B cell (primary cell): ENCODE data around the gene CITED4. TPM values are rescaled to one million over a fixed set of nuclear protein-coding genes. Genes with fewer than 3 reads are reported as not detected.

ENCODE experiments used
- ATAC-seq: fragments of 200-7000 bp; cut with Tn5 transposase; one replicate; pipeline ENCODE4 v1.10.0; 2021; ENCODE audit warnings: low read depth, mild to moderate bottlenecking, moderate number of reproducible peaks, moderate library complexity
- CTCF ChIA-PET: fragments of 350-600 bp; sonication (Branson Sonifier 250); formaldehyde crosslinking; loops from one replicate; lab custom pipeline; 2021; ENCODE audit warnings: antibody characterized with exemption, inconsistent platforms; lab: Charles Lee
- POLR2A ChIA-PET: fragments of 350-600 bp; sonication (Branson Sonifier 250); formaldehyde crosslinking; loops from one replicate; lab custom pipeline; 2021; ENCODE audit warnings: antibody characterized with exemption; lab: Charles Lee
- DNase-seq: peaks from one replicate; pipeline ENCODE4 v3.0.0; 2013
- H2AFZ ChIP-seq: 2 replicates; pipeline ENCODE4 v1.6.1; 2012; ENCODE audit warnings: mild to moderate bottlenecking, low read depth, low read length; ENCODE audit not compliant: insufficient read depth, poor library complexity, severe bottlenecking
- H3K27ac ChIP-seq, 2 donors: 1 replicate in 1 of 2; 2 replicates in 1 of 2; pipeline ENCODE4 v1.5.1; 2012 to 2013; ENCODE audit warnings: low read length in 2 of 2, mild to moderate bottlenecking in 2 of 2, moderate library complexity in 1 of 2
- H3K27me3 ChIP-seq, 4 experiments: fragments of 200-600 bp in 1 of 4; sonication (generic) in 1 of 4; replicated peaks in 1 of 4; 1 replicate in 2 of 4; 2 replicates in 2 of 4; pipeline versions ENCODE4 v1.6.1 to v1.7.0; 2013 to 2016; ENCODE audit warnings: low read length in 3 of 4, mild to moderate bottlenecking in 2 of 4, mixed read lengths in 1 of 4, moderate library complexity in 1 of 4; ENCODE audit not compliant: insufficient read depth in 4 of 4, control insufficient read depth in 3 of 4; ENCODE audit errors: control extremely low read depth in 1 of 4
- H3K36me3 ChIP-seq, 2 experiments: replicated peaks in 1 of 2; 1 replicate in 1 of 2; 2 replicates in 1 of 2; pipeline versions ENCODE4 v1.6.1 to v1.7.1; 2013; ENCODE audit warnings: low read length in 1 of 2; ENCODE audit not compliant: insufficient read depth in 2 of 2, control insufficient read depth in 1 of 2; ENCODE audit errors: control extremely low read depth in 1 of 2, extremely low read depth in 1 of 2
- H3K4me1 ChIP-seq, 2 donors: fragments of 200-600 bp in 1 of 2; sonication (generic) in 1 of 2; 1 replicate in 1 of 2; 2 replicates in 1 of 2; pipeline versions ENCODE4 v1.5.1 to v1.6.1; 2013 to 2017; ENCODE audit warnings: low read length in 2 of 2; ENCODE audit not compliant: control insufficient read depth in 2 of 2, insufficient read depth in 2 of 2
- H3K4me2 ChIP-seq: replicated peaks from 2 replicates; pipeline ENCODE3; 2012; ENCODE audit warnings: mild to moderate bottlenecking, low read depth, low read length; ENCODE audit not compliant: poor library complexity, severe bottlenecking
- H3K4me3 ChIP-seq, 5 experiments: fragments of 200-600 bp in 1 of 5; sonication (generic) in 1 of 5; 1 replicate in 3 of 5; 2 replicates in 2 of 5; pipeline versions ENCODE4 v1.5.1 to v1.7.0; 2011 to 2016; ENCODE audit warnings: low read length in 4 of 5, mild to moderate bottlenecking in 4 of 5, low read depth in 2 of 5, control low read depth in 1 of 5, moderate library complexity in 1 of 5; ENCODE audit not compliant: insufficient read depth in 1 of 5; ENCODE audit errors: control extremely low read depth in 1 of 5, extremely low read depth in 1 of 5
- H3K79me2 ChIP-seq: fragments of 200-600 bp; sonication (generic); one replicate; pipeline ENCODE4 v1.6.0; 2016; ENCODE audit warnings: low read length; ENCODE audit not compliant: control insufficient read depth, insufficient read depth
- H3K9ac ChIP-seq: fragments of 200-600 bp; sonication (generic); 2 replicates; pipeline ENCODE4 v1.6.1; 2017; ENCODE audit warnings: mild to moderate bottlenecking, low read length, moderate library complexity
- H3K9me3 ChIP-seq, 3 donors: one replicate each; pipeline versions ENCODE4 v1.6.1 to v1.7.1; 2013; ENCODE audit warnings: low read length in 2 of 3; ENCODE audit not compliant: control insufficient read depth in 2 of 3, insufficient read depth in 1 of 3; ENCODE audit errors: control extremely low read depth in 1 of 3
- H4K20me1 ChIP-seq: 2 replicates; pipeline ENCODE4 v1.6.0; 2012; ENCODE audit warnings: mild to moderate bottlenecking, low read length; ENCODE audit not compliant: insufficient read depth, control insufficient read depth, poor library complexity, severe bottlenecking
- H3K27ac Mint-ChIP-seq: one replicate; pipeline ENCODE4 v1.8.0; 2021; ENCODE audit warnings: mixed read lengths
- H3K27me3 Mint-ChIP-seq: one replicate; pipeline ENCODE4 v1.8.0; 2021; ENCODE audit warnings: mixed read lengths
- H3K4me1 Mint-ChIP-seq: one replicate; pipeline ENCODE4 v1.8.0; 2021; ENCODE audit warnings: mixed read lengths
- H3K4me3 Mint-ChIP-seq: one replicate; pipeline ENCODE4 v1.8.0; 2021; ENCODE audit warnings: mixed read lengths
- H3K9me3 Mint-ChIP-seq: one replicate; pipeline ENCODE4 v1.8.0; 2022; ENCODE audit warnings: mixed read lengths; ENCODE audit not compliant: insufficient read depth
- EZH2 ChIP-seq: IDR thresholded peaks from 2 replicates; pipeline ENCODE4 v1.6.1; 2012; ENCODE audit warnings: borderline replicate concordance, low read depth, mild to moderate bottlenecking, moderate library complexity, low read length; ENCODE audit not compliant: insufficient read depth, poor library complexity, severe bottlenecking
- WGBS: methylation state at CpG from one replicate; pipeline ENCODE4 v1.1.5; 2013; ENCODE audit warnings: missing lambda C conversion rate; ENCODE audit not compliant: insufficient coverage; 5-methylcytosine and 5-hydroxymethylcytosine counted together
- intact Hi-C: fragments of 100-400 bp; cut with micrococcal nuclease; formaldehyde crosslinking; loops from one replicate; pipeline ENCODE4 v1.10.0; 2022
- polyA plus RNA-seq: library from polyadenylated mRNA; depleted of rRNA; stranded (reverse); fragments of >200 nt; gene quantifications from 2 replicates; pipeline ENCODE4 v1.2.3, GENCODE V29; 2012
- total RNA-seq, 2 donors: library from RNA; stranded (reverse); fragments of 120-200 nt in 1 of 2; gene quantifications; 1 replicate in 1 of 2; 2 replicates in 1 of 2; pipeline versions ENCODE4 v1.2.3 to v1.2.4, GENCODE V29; 2013 to 2022
- TF ChIP-seq, protein P1 (sequence below): fragments of 200-600 bp; IDR thresholded peaks from one replicate; pipeline ENCODE4 v1.8.0; 2022; ENCODE audit warnings: antibody characterized with exemption, mild to moderate bottlenecking

CITED4 gene
- total and polyA plus RNA-seq, 2 donors (not counting 1 experiment from before 2014, with no cell fraction given), result 3.2 to 5.6 TPM

DNA sequence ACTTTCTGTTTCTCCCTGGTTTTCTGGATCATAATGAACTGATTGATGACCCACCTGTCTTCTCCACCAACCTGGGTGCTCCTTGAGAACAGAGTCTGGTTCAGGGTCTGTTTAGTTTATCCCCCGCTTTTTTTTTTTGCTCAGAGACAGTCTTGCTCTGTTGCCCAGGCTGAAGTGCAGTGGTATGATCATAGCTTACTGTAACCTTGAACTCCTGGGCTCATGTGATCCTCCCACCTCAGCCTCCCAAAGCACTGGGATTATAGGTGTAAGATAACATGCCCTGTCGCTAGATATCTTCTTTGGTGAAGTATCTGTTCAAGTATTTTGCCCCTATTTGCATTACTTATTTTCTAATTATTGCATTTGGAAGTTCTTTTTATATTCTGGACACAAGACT, 30.2 kb upstream of the CITED4 start:
- no peak overlapping the region for H3K4me3 Mint-ChIP-seq
- no peak for DNase-seq
- no peaks in the 10 kb centered on the region for H3K79me2 ChIP-seq

DNA sequence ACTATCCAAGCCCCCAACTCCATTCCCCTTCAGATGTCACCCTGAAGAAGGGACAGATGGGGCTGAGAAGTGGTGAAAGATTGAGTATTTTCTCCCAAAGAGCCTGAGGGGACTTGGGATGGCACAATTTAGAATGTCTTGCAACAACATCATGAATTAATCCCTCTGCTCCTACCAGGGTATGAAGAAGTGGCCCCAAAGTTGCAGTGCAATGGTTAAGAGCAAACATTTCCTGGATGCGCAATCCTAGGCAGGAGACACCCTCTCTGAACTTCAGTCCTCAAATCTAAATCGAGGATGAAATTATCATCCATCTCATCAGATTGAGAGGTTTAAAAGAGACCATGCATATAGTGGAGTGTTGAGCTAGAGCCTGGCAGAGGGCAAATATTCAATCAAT, 28.6 kb upstream of the CITED4 start:
- Histone ChIP-seq H3K4me1 (no peaks in the 10 kb centered on the region), H3K79me2 (no peaks in the 10 kb centered on the region), H2AFZ (no peak overlapping the region), H3K36me3 (no peaks in the 10 kb centered on the region), H3K27me3 (peaks cover 0 to 5% (median 0%) of the 10 kb centered on the region in 4 experiments), H3K9ac (no peak overlapping the region), H4K20me1 (no peaks in the 10 kb centered on the region), H3K9me3 (peaks cover 0 to 15% (median 9%) of the 10 kb centered on the region in 3 donors), H3K27ac (no peak overlapping the region), H3K4me2 (no peak overlapping the region), H3K4me3 (no peak overlapping the region)
- TF ChIP-seq, protein P1, sequence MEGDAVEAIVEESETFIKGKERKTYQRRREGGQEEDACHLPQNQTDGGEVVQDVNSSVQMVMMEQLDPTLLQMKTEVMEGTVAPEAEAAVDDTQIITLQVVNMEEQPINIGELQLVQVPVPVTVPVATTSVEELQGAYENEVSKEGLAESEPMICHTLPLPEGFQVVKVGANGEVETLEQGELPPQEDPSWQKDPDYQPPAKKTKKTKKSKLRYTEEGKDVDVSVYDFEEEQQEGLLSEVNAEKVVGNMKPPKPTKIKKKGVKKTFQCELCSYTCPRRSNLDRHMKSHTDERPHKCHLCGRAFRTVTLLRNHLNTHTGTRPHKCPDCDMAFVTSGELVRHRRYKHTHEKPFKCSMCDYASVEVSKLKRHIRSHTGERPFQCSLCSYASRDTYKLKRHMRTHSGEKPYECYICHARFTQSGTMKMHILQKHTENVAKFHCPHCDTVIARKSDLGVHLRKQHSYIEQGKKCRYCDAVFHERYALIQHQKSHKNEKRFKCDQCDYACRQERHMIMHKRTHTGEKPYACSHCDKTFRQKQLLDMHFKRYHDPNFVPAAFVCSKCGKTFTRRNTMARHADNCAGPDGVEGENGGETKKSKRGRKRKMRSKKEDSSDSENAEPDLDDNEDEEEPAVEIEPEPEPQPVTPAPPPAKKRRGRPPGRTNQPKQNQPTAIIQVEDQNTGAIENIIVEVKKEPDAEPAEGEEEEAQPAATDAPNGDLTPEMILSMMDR, result no peak
- TF ChIP-seq EZH2, result no peak
- DNase-seq (no peak), ATAC-seq (no peak)
- H3K4me3 Mint-ChIP-seq, result no peak overlapping the region
- peaks cover 35% of the 10 kb centered on the region for H3K27me3 Mint-ChIP-seq
- intact Hi-C loops, result no loop called here
- ChIA-PET CTCF (no interaction called here), POLR2A (no interaction called here)
- H3K4me1 Mint-ChIP-seq, result no peaks in the 10 kb centered on the region
- H3K27ac Mint-ChIP-seq, result no peak overlapping the region
- 100% methylated on average over 1 of the region's 2 CpGs for WGBS
- H3K9me3 Mint-ChIP-seq, result peaks cover 11% of the 10 kb centered on the region

More for the DNA sequence above, 30.2 kb upstream of the CITED4 start:
- Mint-ChIP-seq H3K27ac (no peak overlapping the region), H3K4me1 (no peaks in the 10 kb centered on the region), H3K9me3 (peaks cover 11% of the 10 kb centered on the region), H3K27me3 (peaks cover 21% of the 10 kb centered on the region)
- intact Hi-C loops, result no loop called here
- Histone ChIP-seq H2AFZ (no peak overlapping the region), H3K9ac (no peak overlapping the region), H3K27ac (no peak overlapping the region), H3K9me3 (peaks cover 0 to 15% (median 9%) of the 10 kb centered on the region in 3 donors), H4K20me1 (no peaks in the 10 kb centered on the region), H3K4me2 (no peak overlapping the region), H3K4me1 (no peaks in the 10 kb centered on the region), H3K4me3 (no peak overlapping the region), H3K27me3 (peaks cover 0 to 5% (median 0%) of the 10 kb centered on the region in 4 experiments), H3K36me3 (no peaks in the 10 kb centered on the region)
- POLR2A ChIA-PET, result no interaction called here
- ATAC-seq, result no peak
- no CpG with 5 or more reads among the region's 2 CpGs for WGBS
- CTCF ChIA-PET, result no interaction called here
- TF ChIP-seq, protein P1, result no peak
- TF ChIP-seq EZH2, result no peak
